HG03039 (cell line): ENCODE measurements around the gene KCTD16.

Source experiments
- ATAC-seq: cut with Tn5 transposase; IDR thresholded peaks from one replicate; pipeline ENCODE4 v1.9.1; 2021; ENCODE audit warnings: mild to moderate bottlenecking, moderate library complexity; ENCODE audit not compliant: unreplicated experiment

KCTD16 gene

GRCh38 chr5:144206141-144206540 is 35.5 kb downstream of the KCTD16 start:
- no peak for ATAC-seq

GRCh38 chr5:144207875-144208444 is 37.3 kb downstream of the KCTD16 start:
- no peak for ATAC-seq

- ATAC-seq = no peak
These were observed 38.7 kb downstream of the KCTD16 start for GRCh38 chr5:144209361-144209760.

- no peak for ATAC-seq
These were observed 40.0 kb downstream of the KCTD16 start for GRCh38 chr5:144210655-144211054.

GRCh38 chr5:144219869-144220268 is 49.2 kb downstream of the KCTD16 start:
- ATAC-seq = no peak

GRCh38 chr5:144227363-144227999 is 56.8 kb downstream of the KCTD16 start:
- ATAC-seq = no peak

- ATAC-seq = no peak
These were observed 60.1 kb downstream of the KCTD16 start for GRCh38 chr5:144230806-144231205.

GRCh38 chr5:144232285-144232684 is 61.6 kb downstream of the KCTD16 start:
- no peak for ATAC-seq

- ATAC-seq = no peak
These were observed 65.8 kb downstream of the KCTD16 start for GRCh38 chr5:144236499-144236898.

GRCh38 chr5:144237851-144238250 is 67.2 kb downstream of the KCTD16 start:
- no peak for ATAC-seq

GRCh38 chr5:144247131-144247530 is 76.5 kb downstream of the KCTD16 start:
- ATAC-seq = no peak

- no peak for ATAC-seq
These were observed 77.3 kb downstream of the KCTD16 start for GRCh38 chr5:144248015-144248414.

GRCh38 chr5:144249755-144250464 is 79.2 kb downstream of the KCTD16 start:
- no peak for ATAC-seq

GRCh38 chr5:144254552-144254951 is 83.9 kb downstream of the KCTD16 start:
- ATAC-seq = no peak

- no peak for ATAC-seq
These were observed 89.4 kb downstream of the KCTD16 start for GRCh38 chr5:144260121-144260520.

- no peak for ATAC-seq
These were observed 95.1 kb downstream of the KCTD16 start for GRCh38 chr5:144265643-144266247.

GRCh38 chr5:144267961-144268513 is 97.4 kb downstream of the KCTD16 start:
- no peak for ATAC-seq

- no peak for ATAC-seq
These were observed 102.8 kb downstream of the KCTD16 start for GRCh38 chr5:144273232-144274027.

GRCh38 chr5:144275329-144275728 is 104.7 kb downstream of the KCTD16 start:
- no peak for ATAC-seq

- ATAC-seq = no peak
These were observed 105.6 kb downstream of the KCTD16 start for GRCh38 chr5:144276034-144276822.
